Panc1 (cell line): ENCODE measurements around the gene PLXND1. TPM values are rescaled to one million over a fixed set of nuclear protein-coding genes. Genes with fewer than 3 reads are reported as not detected.

ENCODE experiments used
- ATAC-seq: fragments of 200-7000 bp; cut with Tn5 transposase; 2 replicates; pipeline ENCODE4 v1.9.1; 2020; ENCODE audit warnings: mild to moderate bottlenecking, moderate library complexity
- BruUV-seq: library from RNA; stranded (reverse); fragments of 400-500 nt; replicated peaks from 2 replicates; lab custom pipeline; 2021; lab: Mats Ljungman, UMichigan
- CTCF ChIA-PET: fragments of 300-600 bp; sonication (Branson Sonifier 250); formaldehyde crosslinking; loops from one replicate; lab custom pipeline; 2022; ENCODE audit warnings: antibody characterized with exemption; lab: Charles Lee
- POLR2A ChIA-PET: fragments of 300-600 bp; sonication (Branson Sonifier 250); formaldehyde crosslinking; loops from one replicate; lab custom pipeline; 2022; ENCODE audit warnings: antibody characterized with exemption; lab: Charles Lee
- DNase-seq: peaks from one replicate; pipeline ENCODE4 v3.0.0-alpha.2; 2010; ENCODE audit warnings: low read depth, low spot score
- H3K27ac ChIP-seq: 2 replicates; pipeline ENCODE4 v1.5.1; 2011; ENCODE audit warnings: mild to moderate bottlenecking, low read length, inconsistent platforms
- H3K27me3 ChIP-seq: fragments of 200-500 bp; sonication (Bioruptor generic); 2 replicates; pipeline ENCODE4 v1.6.0; 2014; ENCODE audit warnings: low read length, inconsistent platforms; ENCODE audit not compliant: control insufficient read depth, insufficient read depth
- H3K36me3 ChIP-seq: fragments of 200-500 bp; sonication (Bioruptor generic); 2 replicates; pipeline ENCODE4 v1.5.1; 2014; ENCODE audit warnings: inconsistent platforms, mild to moderate bottlenecking, low read length, moderate library complexity; ENCODE audit not compliant: control insufficient read depth, insufficient read depth
- H3K4me1 ChIP-seq: 2 replicates; pipeline ENCODE4 v1.5.1; 2011; ENCODE audit warnings: inconsistent platforms, mild to moderate bottlenecking, low read length, moderate library complexity; ENCODE audit not compliant: control insufficient read depth, insufficient read depth
- H3K4me3 ChIP-seq, 2 experiments: 2 replicates each; pipeline ENCODE4 v1.5.1; 2011 to 2012; ENCODE audit warnings: low read depth in 2 of 2, low read length in 2 of 2, mild to moderate bottlenecking in 2 of 2, inconsistent platforms in 1 of 2, moderate library complexity in 1 of 2
- H3K9me3 ChIP-seq: fragments of 200-500 bp; sonication (Bioruptor generic); 2 replicates; pipeline ENCODE4 v1.5.1; 2014; ENCODE audit warnings: low read depth, mild to moderate bottlenecking, inconsistent platforms, low read length, moderate library complexity; ENCODE audit not compliant: control insufficient read depth, insufficient read depth
- CTCF ChIP-seq: fragments of 450-650 bp; IDR thresholded peaks from 2 replicates; pipeline ENCODE4 v1.5.1; 2017; ENCODE audit warnings: mild to moderate bottlenecking
- POLR2AphosphoS5 ChIP-seq: IDR thresholded peaks from 2 replicates; pipeline ENCODE4 v1.6.1; 2012; ENCODE audit warnings: mild to moderate bottlenecking, low read depth, low read length, moderate library complexity
- SIN3A ChIP-seq: IDR thresholded peaks from 2 replicates; pipeline ENCODE4 v1.6.1; 2012; ENCODE audit warnings: low read depth, mild to moderate bottlenecking, low read length, moderate library complexity, borderline replicate concordance; ENCODE audit not compliant: insufficient read depth
- TCF7L2 ChIP-seq: IDR thresholded peaks from 2 replicates; pipeline ENCODE4 v1.6.1; 2011; ENCODE audit warnings: mild to moderate bottlenecking, low read depth, low read length, inconsistent platforms
- in situ Hi-C: cut with HindIII; loops from 2 replicates; pipeline ENCODE4 v1.10.0; 2016; ENCODE audit warnings: low sequenced_read_pairs, low pct_unique_long_range_greater_than_20kb
- intact Hi-C: fragments of 100-400 bp; cut with micrococcal nuclease; formaldehyde crosslinking; loops from one replicate; pipeline ENCODE4 v1.10.0; 2022; ENCODE audit not compliant: unreplicated experiment
- total RNA-seq: library from RNA; stranded (reverse); gene quantifications from one replicate; pipeline ENCODE4 v1.2.1, GENCODE V29; 2021; ENCODE audit not compliant: unreplicated experiment
- TF ChIP-seq, protein P1 (sequence below), 2 experiments: IDR thresholded peaks; 2 replicates each; pipeline ENCODE4 v1.6.1; 2011 to 2012; ENCODE audit warnings: low read depth in 2 of 2, control low read depth in 1 of 2, low read length in 1 of 2, mild to moderate bottlenecking in 1 of 2, moderate library complexity in 1 of 2; ENCODE audit not compliant: insufficient read depth in 1 of 2

PLXND1 gene
- total RNA-seq, 1 experiment from 2014 or later = 248 TPM

DNA sequence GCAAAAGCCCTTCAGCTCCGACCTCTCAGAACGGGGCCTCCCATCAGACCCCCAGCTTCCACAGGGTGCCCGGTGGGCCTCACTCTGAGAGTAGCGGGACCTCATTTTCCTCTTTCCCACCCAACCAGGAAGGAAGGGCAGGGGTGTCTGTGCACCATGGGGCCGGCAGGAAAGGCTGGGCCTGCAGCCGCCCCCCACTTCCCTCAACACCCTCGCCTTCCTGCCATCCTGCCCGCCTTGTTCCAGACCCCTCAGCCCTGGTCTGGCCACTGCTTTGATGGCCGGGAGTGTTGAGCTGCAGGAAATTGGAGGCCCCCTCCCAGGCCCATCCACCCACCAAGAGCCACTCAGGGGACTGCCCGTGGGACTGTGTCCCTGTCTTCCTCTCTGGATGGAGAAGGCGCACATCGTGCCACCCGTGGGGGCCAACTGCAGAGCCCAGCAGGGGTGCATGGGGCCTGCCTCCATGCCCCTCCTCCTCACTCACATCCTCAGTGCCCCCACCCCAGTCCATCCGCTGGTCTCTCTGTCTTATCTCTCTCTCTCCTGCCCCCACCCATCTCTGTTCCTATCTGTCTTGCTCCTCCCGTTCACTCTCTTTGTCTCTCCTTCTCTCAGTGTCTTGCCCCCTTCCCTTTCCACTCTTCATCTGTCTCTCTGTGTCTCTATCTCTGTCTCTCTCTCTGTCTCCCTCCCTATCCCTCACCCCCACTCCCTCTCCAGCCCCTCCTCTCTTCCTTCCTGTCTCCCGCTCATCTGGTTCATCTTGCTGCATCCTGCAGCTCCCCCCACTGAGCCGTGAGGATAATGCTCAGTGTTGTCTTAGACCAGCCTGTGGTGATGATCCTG is 1.8 kb upstream of the PLXND1 start:
- in situ Hi-C loops = no loop called here
- no TSS peak for BruUV-seq
- Histone ChIP-seq H3K4me3 (no peak overlapping the region), H3K4me1 (peaks cover 45% of the 10 kb centered on the region), H3K27ac (peak overlapping the region; percentile 85), H3K9me3 (no peaks in the 10 kb centered on the region), H3K36me3 (no peaks in the 10 kb centered on the region), H3K27me3 (no peaks in the 10 kb centered on the region)
- POLR2A ChIA-PET = no interaction called here
- CTCF ChIA-PET = interaction anchor here (0.7 to 1.5 kb wide), 3 partner anchors 14 to 164 kb away, joined by 3 to 5 read pairs (median 4); no protein-coding TSS in a partner anchor
- intact Hi-C loops = no loop called here
- DNase-seq (no peak), ATAC-seq (no peak)
- TF ChIP-seq, protein P1, sequence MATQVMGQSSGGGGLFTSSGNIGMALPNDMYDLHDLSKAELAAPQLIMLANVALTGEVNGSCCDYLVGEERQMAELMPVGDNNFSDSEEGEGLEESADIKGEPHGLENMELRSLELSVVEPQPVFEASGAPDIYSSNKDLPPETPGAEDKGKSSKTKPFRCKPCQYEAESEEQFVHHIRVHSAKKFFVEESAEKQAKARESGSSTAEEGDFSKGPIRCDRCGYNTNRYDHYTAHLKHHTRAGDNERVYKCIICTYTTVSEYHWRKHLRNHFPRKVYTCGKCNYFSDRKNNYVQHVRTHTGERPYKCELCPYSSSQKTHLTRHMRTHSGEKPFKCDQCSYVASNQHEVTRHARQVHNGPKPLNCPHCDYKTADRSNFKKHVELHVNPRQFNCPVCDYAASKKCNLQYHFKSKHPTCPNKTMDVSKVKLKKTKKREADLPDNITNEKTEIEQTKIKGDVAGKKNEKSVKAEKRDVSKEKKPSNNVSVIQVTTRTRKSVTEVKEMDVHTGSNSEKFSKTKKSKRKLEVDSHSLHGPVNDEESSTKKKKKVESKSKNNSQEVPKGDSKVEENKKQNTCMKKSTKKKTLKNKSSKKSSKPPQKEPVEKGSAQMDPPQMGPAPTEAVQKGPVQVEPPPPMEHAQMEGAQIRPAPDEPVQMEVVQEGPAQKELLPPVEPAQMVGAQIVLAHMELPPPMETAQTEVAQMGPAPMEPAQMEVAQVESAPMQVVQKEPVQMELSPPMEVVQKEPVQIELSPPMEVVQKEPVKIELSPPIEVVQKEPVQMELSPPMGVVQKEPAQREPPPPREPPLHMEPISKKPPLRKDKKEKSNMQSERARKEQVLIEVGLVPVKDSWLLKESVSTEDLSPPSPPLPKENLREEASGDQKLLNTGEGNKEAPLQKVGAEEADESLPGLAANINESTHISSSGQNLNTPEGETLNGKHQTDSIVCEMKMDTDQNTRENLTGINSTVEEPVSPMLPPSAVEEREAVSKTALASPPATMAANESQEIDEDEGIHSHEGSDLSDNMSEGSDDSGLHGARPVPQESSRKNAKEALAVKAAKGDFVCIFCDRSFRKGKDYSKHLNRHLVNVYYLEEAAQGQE (IDR thresholded peaks at IDR 0.05; ENCODE audit: insufficient read depth in 1 of 2, low read depth in 2 of 2, low read length in 1 of 2) = no peak
- TF ChIP-seq TCF7L2 (no peak), SIN3A (no peak), POLR2AphosphoS5 (no peak), CTCF (no peak; the same call in 1 of the 2 replicates)

GRCh38 chr3:129607391-129608068 is 1.1 kb upstream of the PLXND1 start:
- intact Hi-C loops = no loop called here
- BruUV-seq = no TSS peak

More at GRCh38 chr3:129607391-129608068, 1.1 kb upstream of the PLXND1 start:
- ChIA-PET POLR2A (interaction anchor here (0.5 kb wide), 1 partner anchor 53 kb away, joined by 3 read pairs; no protein-coding TSS in a partner anchor), CTCF (interaction anchor here (1.4 to 1.5 kb wide), 2 partner anchors 13 to 117 kb away, joined by 3 to 5 read pairs; no protein-coding TSS in a partner anchor)
- H3K4me1 ChIP-seq = peaks cover 50% of the 10 kb centered on the region
- peak overlapping the region; percentile 49 to 63 for H3K4me3 ChIP-seq
- no peaks in the 10 kb centered on the region for H3K27me3 ChIP-seq
- in situ Hi-C loops = no loop called here
- H3K27ac ChIP-seq = peak overlapping the region; percentile 85
- H3K9me3 ChIP-seq = no peaks in the 10 kb centered on the region
- no peak for TF ChIP-seq POLR2AphosphoS5
- no peak for TF ChIP-seq TCF7L2
- DNase-seq (no peak), ATAC-seq (no peak)
- H3K36me3 ChIP-seq = no peaks in the 10 kb centered on the region
